AG04450 (cell line): ENCODE results near the gene TMEM219. TPM values are rescaled to one million over a fixed set of nuclear protein-coding genes. Genes with fewer than 3 reads are reported as not detected.

Experiments
- CTCF ChIA-PET: fragments of 300-600, 350-600 bp; formaldehyde crosslinking; extraction: SDS; loops from one replicate; lab custom pipeline; 2022; ENCODE audit warnings: antibody characterized with exemption, inconsistent platforms; lab: Charles Lee
- POLR2A ChIA-PET: fragments of 350-600 bp; formaldehyde crosslinking; extraction: SDS; loops from one replicate; lab custom pipeline; 2021; ENCODE audit warnings: antibody characterized with exemption, inconsistent platforms; lab: Yijun Ruan, JAX
- DNase-seq: peaks from one replicate; pipeline ENCODE4 v3.0.0-alpha.2; 2011; ENCODE audit warnings: low read depth, low spot score
- H3K27ac ChIP-seq: one replicate; pipeline ENCODE4 v1.5.1; 2012; ENCODE audit warnings: low read depth, low read length, control low read depth
- H3K27me3 ChIP-seq: one replicate; pipeline ENCODE4 v1.6.0; 2012; ENCODE audit warnings: low read length; ENCODE audit not compliant: control insufficient read depth, insufficient read depth
- H3K4me3 ChIP-seq: 2 replicates; pipeline ENCODE4 v1.5.1; 2011; ENCODE audit warnings: mild to moderate bottlenecking, low read depth, low read length, control low read depth
- H3K9me3 ChIP-seq: 2 replicates; pipeline ENCODE4 v1.5.1; 2012; ENCODE audit warnings: low read length; ENCODE audit not compliant: control insufficient read depth, insufficient read depth
- CTCF ChIP-seq: IDR thresholded peaks from 2 replicates; pipeline ENCODE4 v1.5.1; 2011; ENCODE audit warnings: low read depth, low read length, control low read depth, inconsistent platforms
- polyA plus RNA-seq: library from polyadenylated mRNA; depleted of rRNA; stranded (reverse); fragments of >200 nt; gene quantifications from 2 replicates; pipeline ENCODE4 v1.2.3, GENCODE V29; 2011

TMEM219 gene
- polyA plus RNA-seq, 1 experiment = 88.6 TPM

GRCh38 chr16:30004424-30004776 is 42.5 kb downstream of the TMEM219 start:
- POLR2A ChIA-PET = interaction anchor here (1.5 kb wide), 1 partner anchor 8 kb away, joined by 3 read pairs; the partner anchor contains the start of gene INO80E
- TF ChIP-seq CTCF = no peak
- no peaks in the 10 kb centered on the region; the same call in 1 of the 2 replicates for H3K9me3 ChIP-seq
- H3K27ac ChIP-seq = no peak overlapping the region
- H3K4me3 ChIP-seq = no peak overlapping the region
- CTCF ChIA-PET = interaction anchor here (0.6 kb wide), 1 partner anchor 15 kb away, joined by 9 read pairs; no protein-coding TSS in a partner anchor
- no peak for DNase-seq
- peaks cover 6% of the 10 kb centered on the region for H3K27me3 ChIP-seq

- H3K27me3 ChIP-seq = peaks cover 8% of the 10 kb centered on the region
- CTCF ChIA-PET = interaction anchor here (0.5 to 0.6 kb wide), 2 partner anchors 172 to 337 kb away, joined by 3 to 12 read pairs; no protein-coding TSS in a partner anchor
- no peaks in the 10 kb centered on the region; the same call in 1 of the 2 replicates for H3K9me3 ChIP-seq
- DNase-seq = no peak
- no peak overlapping the region for H3K4me3 ChIP-seq
- no peak for TF ChIP-seq CTCF
- POLR2A ChIA-PET = interaction anchor here (1.5 kb wide), 1 partner anchor 9 kb away, joined by 3 read pairs; the partner anchor contains the start of gene INO80E
- no peak overlapping the region for H3K27ac ChIP-seq
These were observed 42.9 kb downstream of the TMEM219 start for GRCh38 chr16:30004811-30005242.

GRCh38 chr16:30005341-30006094 is 43.6 kb downstream of the TMEM219 start:
- TF ChIP-seq CTCF = peak; percentile 91
- no peaks in the 10 kb centered on the region; the same call in 1 of the 2 replicates for H3K9me3 ChIP-seq
- CTCF ChIA-PET = interaction anchor here (0.5 to 0.7 kb wide), 3 partner anchors 9 to 337 kb away, joined by 3 to 12 read pairs (median 3); partner anchors contain the start of gene INO80E
- H3K27ac ChIP-seq = no peak overlapping the region
- no peak for DNase-seq
- no peak overlapping the region for H3K4me3 ChIP-seq
- POLR2A ChIA-PET = interaction anchor here (0.6 to 1.5 kb wide), 3 partner anchors 9 to 80 kb away, joined by 3 to 4 read pairs (median 3); partner anchors contain the start of genes INO80E, KCTD13 and TAOK2
- peaks cover 15% of the 10 kb centered on the region for H3K27me3 ChIP-seq

GRCh38 chr16:30006095-30006473 is 44.2 kb downstream of the TMEM219 start:
- no peaks in the 10 kb centered on the region; the same call in 1 of the 2 replicates for H3K9me3 ChIP-seq
- no peak for DNase-seq
- TF ChIP-seq CTCF = no peak
- H3K27ac ChIP-seq = no peak overlapping the region
- POLR2A ChIA-PET = interaction anchor here (0.6 to 1.2 kb wide), 3 partner anchors 33 to 80 kb away, joined by 3 to 4 read pairs (median 3); partner anchors contain the start of genes KCTD13 and TAOK2
- H3K27me3 ChIP-seq = peaks cover 17% of the 10 kb centered on the region
- CTCF ChIA-PET = interaction anchor here (0.7 kb wide), 1 partner anchor 10 kb away, joined by 3 read pairs; the partner anchor contains the start of gene INO80E
- no peak overlapping the region for H3K4me3 ChIP-seq
